WI38 (cell line): ENCODE measurements around the gene PODXL.
A peak's percentile ranks its signal among the peaks of the same experiment; 100 is the strongest.

Experiments used
- H3K4me3 ChIP-seq: 2 replicates; pipeline ENCODE4 v1.5.1; 2011; ENCODE audit warnings: low read depth, mild to moderate bottlenecking, control low read depth, low read length
- TF ChIP-seq, protein P1 (sequence below): IDR thresholded peaks from 2 replicates; pipeline ENCODE4 v1.5.1; 2012; ENCODE audit warnings: low read depth, mild to moderate bottlenecking, control low read depth, low read length

The PODXL gene

DNA sequence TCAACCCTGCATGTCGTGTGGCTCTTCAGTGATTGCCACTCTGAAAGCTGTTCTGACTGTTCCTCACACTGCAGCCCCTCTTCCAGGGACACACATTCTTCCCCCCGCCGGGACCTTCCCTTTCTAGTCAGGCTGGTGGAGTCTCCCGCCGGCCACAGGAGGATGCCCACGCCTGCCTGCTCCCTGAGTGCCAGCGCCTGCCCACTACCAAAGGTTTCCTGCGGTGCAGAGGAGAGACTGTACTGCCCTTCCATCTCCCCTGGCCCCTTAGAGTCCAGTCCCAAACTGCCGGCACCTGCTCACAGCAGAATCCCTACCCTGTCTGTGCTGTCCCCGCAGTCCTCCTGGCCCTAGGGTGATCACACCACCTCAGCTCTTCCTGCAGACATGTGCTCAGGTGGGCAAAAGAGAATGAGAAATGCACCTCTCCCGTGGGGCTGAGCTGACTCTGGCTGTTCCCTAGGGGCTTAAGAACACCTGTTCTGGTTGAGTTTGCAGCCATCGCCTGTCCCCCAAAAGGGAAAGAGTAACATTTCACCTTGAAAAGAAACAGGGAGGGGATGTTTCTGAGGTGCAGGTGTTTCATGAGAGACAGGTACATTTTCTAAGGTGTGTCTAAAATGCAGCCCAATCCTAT lies 1.4 kb downstream of the PODXL start:
- TF ChIP-seq, protein P1, sequence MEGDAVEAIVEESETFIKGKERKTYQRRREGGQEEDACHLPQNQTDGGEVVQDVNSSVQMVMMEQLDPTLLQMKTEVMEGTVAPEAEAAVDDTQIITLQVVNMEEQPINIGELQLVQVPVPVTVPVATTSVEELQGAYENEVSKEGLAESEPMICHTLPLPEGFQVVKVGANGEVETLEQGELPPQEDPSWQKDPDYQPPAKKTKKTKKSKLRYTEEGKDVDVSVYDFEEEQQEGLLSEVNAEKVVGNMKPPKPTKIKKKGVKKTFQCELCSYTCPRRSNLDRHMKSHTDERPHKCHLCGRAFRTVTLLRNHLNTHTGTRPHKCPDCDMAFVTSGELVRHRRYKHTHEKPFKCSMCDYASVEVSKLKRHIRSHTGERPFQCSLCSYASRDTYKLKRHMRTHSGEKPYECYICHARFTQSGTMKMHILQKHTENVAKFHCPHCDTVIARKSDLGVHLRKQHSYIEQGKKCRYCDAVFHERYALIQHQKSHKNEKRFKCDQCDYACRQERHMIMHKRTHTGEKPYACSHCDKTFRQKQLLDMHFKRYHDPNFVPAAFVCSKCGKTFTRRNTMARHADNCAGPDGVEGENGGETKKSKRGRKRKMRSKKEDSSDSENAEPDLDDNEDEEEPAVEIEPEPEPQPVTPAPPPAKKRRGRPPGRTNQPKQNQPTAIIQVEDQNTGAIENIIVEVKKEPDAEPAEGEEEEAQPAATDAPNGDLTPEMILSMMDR, result no peak
- H3K4me3 ChIP-seq, result no peak overlapping the region; the same call in 1 of the 2 replicates

DNA sequence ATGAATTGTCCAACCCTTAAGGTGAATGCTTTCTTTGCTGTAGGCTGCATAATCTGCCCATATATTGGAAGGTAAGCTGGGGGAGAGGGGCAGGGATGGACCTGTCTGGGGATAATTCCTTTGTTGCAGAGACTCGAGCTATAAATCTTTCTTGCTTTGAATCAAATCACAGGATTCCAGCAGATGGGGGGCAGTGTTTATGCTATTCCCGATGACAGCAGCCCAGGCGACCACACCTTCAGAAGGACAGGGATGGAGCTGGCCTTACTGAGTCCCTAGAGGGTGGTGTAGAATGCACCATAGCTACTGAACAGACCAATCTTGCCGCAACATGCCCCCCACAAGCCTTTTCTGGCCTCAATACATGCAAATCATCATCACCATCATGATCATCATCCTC lies 2.5 kb downstream of the PODXL start:
- TF ChIP-seq, protein P1, result no peak
- no peak overlapping the region for H3K4me3 ChIP-seq

DNA sequence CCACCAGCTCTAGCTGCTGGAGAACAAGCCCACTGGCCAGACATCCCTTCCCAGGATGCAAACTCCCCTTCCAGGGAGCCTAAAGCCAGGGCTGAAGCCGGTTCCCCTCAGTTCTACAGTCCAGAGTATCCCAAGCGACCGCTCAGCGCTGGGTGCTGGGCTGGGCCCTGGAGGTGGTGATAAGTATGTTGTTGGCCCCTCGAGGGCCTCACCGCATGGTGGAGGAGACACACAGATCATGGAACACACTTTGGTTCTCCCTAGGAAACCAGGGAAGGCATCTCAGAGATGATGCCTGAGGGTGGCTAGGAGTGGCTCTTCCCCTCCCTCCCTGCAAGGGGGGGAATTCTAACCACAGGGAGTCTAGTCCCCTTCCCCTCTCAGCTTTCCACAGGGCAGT lies 4.4 kb downstream of the PODXL start:
- no peak overlapping the region for H3K4me3 ChIP-seq
- TF ChIP-seq, protein P1, result no peak

DNA sequence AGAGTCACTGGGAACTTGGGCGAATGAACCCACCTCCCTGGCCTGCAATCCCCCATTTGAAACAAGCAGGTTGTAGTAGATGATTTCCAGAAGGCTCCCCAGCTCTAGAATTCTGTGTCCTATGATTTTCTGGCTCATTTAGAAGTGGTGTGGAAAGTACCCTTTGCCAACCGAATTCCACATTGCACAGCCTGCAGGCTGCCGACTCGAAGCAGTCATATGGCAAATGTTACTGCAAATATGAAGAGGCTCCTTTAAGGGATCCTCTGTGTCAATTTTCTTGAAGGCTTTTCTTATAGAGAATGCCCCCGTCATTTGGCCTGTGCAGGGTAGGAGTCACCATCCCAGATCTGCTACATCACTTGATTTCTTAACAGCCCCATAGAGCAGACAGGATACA lies 5.6 kb downstream of the PODXL start:
- TF ChIP-seq, protein P1, result no peak
- no peak overlapping the region for H3K4me3 ChIP-seq

DNA sequence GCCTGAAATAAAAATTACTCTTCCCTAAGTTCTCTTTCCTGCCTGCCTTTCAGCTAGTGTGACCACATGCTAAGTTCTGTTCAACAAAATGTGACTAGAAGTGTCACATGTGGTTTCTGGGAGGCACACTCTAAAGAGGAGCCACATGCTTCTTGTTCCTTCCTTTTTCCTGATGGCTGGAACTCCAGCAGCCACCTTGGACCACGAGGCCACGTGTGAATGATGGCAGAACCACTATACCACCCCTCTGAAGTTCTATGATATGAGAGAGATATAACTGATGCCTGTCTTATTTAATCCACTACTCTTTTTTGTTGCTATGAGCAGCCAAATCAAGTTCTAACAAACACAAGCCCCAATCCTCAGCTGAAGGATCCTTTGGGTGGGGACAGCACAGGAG lies 8.1 kb downstream of the PODXL start:
- TF ChIP-seq, protein P1, result no peak
- H3K4me3 ChIP-seq, result no peak overlapping the region

DNA sequence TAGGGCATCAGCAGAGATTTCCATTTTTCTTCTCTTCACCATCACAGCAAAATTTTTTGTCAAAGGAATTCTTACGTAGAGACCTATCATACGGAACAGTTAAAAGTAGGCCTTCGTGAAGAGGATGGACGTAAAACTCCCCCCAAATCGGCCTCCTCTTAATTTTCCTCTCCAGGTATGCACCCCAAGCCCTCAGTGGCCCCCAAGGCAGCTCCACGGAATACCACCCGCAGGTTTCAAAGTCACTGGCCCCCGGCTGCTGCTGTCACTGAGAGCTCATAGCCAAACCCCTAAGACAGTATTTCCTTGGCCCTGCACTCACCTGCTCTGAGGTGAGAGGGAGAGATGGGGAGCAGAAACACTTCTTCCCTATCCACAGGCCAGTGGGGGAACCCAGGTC lies 8.8 kb downstream of the PODXL start:
- TF ChIP-seq, protein P1, result no peak
- no peak overlapping the region for H3K4me3 ChIP-seq

DNA sequence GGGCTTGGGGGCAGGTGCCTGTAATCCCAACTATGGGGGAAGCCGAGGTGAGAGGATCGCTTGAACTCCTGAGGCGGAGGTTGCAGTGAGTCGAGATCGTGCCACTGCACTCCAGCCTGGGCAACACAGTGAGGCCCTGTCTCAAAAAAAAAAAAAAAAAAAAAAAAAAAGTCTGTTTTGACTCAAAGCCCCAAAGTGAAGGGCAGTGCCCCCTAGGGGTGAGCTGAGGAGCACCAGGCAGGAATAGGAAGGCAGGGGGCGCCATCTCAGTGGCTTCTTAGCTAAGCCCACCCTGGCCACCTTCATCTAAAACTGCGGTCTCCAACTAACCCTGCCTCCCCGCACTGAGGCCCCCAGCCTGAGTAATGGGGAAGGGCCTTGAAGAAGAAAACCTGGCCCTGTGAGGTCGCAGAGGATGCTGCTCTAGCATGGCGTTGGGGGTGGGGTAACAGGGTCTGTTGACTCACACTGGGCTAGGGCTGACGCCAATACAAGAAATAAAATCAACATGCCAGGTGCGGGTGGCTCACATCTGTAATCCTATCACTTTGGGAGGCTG lies 9.8 kb downstream of the PODXL start:
- no peak overlapping the region for H3K4me3 ChIP-seq

More for the DNA sequence above, 9.8 kb downstream of the PODXL start:
- TF ChIP-seq, protein P1, result peak; percentile 86
